RPMI7951 (cell line): Measurements from ENCODE around the gene METTL8. TPM values are rescaled to one million over a fixed set of nuclear protein-coding genes. Genes with fewer than 3 reads are reported as not detected.
"Not testable (repeated sequence)": the region's sequence is repeated elsewhere in the genome, so short reads cannot be mapped to it uniquely, and the experiment has no call there.

Experiments used
- DNase-seq: peaks from one replicate; pipeline ENCODE4 v3.0.0-alpha.2; 2012; ENCODE audit warnings: low read depth
- total RNA-seq: library from RNA; depleted of rRNA; stranded (reverse); fragments of >200 nt; shearing (Covaris generic); gene quantifications from 2 replicates; pipeline ENCODE4 v1.2.3, GENCODE V29; 2014

The METTL8 gene
- total RNA-seq, 1 experiment from 2014 or later, result 32.0 TPM

- DNase-seq, result peak; percentile 49
These were observed 30.7 kb downstream of the METTL8 start for GRCh38 chr2:171402906-171403580.

GRCh38 chr2:171401947-171402346 is 31.8 kb downstream of the METTL8 start:
- no peak for DNase-seq

- DNase-seq, result no peak
These were observed 33.4 kb downstream of the METTL8 start for GRCh38 chr2:171400395-171400794.

GRCh38 chr2:171399292-171399691 is 34.5 kb downstream of the METTL8 start:
- DNase-seq, result no peak

GRCh38 chr2:171394164-171394740 is 39.5 kb downstream of the METTL8 start:
- no peak for DNase-seq

- no peak for DNase-seq
These were observed 40.3 kb downstream of the METTL8 start for GRCh38 chr2:171393487-171393886.

- DNase-seq, result no peak
These were observed 42.3 kb downstream of the METTL8 start for GRCh38 chr2:171391532-171391931.

- DNase-seq, result peak; percentile 70
These were observed 42.8 kb downstream of the METTL8 start for GRCh38 chr2:171390941-171391516.

GRCh38 chr2:171389780-171390179 is 44.0 kb downstream of the METTL8 start:
- no peak for DNase-seq

- no peak for DNase-seq
These were observed 44.5 kb downstream of the METTL8 start for GRCh38 chr2:171389325-171389724.

- no peak for DNase-seq
These were observed 46.7 kb downstream of the METTL8 start for GRCh38 chr2:171387052-171387451.

GRCh38 chr2:171386627-171387026 is 47.2 kb downstream of the METTL8 start:
- DNase-seq, result no peak

- no peak for DNase-seq
These were observed 50.7 kb downstream of the METTL8 start for GRCh38 chr2:171383134-171383533.

- not testable (repeated sequence) for DNase-seq
These were observed 51.6 kb downstream of the METTL8 start for GRCh38 chr2:171382175-171382574.

GRCh38 chr2:171377852-171378251 is 55.9 kb downstream of the METTL8 start:
- DNase-seq, result not testable (repeated sequence)

- no peak for DNase-seq
These were observed 66.1 kb downstream of the METTL8 start for GRCh38 chr2:171367692-171368091.

- no peak for DNase-seq
These were observed 68.0 kb downstream of the METTL8 start for GRCh38 chr2:171365778-171366177.

- no peak for DNase-seq
These were observed 68.6 kb downstream of the METTL8 start for GRCh38 chr2:171365232-171365631.

- DNase-seq, result no peak
These were observed 71.4 kb downstream of the METTL8 start for GRCh38 chr2:171362396-171362795.

GRCh38 chr2:171360905-171361304 is 72.9 kb downstream of the METTL8 start:
- DNase-seq, result no peak

- not testable (repeated sequence) for DNase-seq
These were observed 80.0 kb downstream of the METTL8 start for GRCh38 chr2:171353746-171354145.

- DNase-seq, result no peak
These were observed 85.7 kb downstream of the METTL8 start for GRCh38 chr2:171348056-171348455.

- peak; percentile 90 for DNase-seq
These were observed 86.2 kb downstream of the METTL8 start for GRCh38 chr2:171347591-171348032.
